GM23338 (cell line): ENCODE measurements around the gene KCNMA1.

ENCODE experiments used
- CREB1 ChIP-seq: fragments of 250-450 bp; sonication (Bioruptor Pico); IDR thresholded peaks from 2 replicates; pipeline ENCODE4 v1.5.0; 2020; ENCODE audit warnings: low read depth, mild to moderate bottlenecking, moderate library complexity
- EZH2 ChIP-seq: fragments of 200-600 bp; sonication (generic); IDR thresholded peaks from one replicate; pipeline ENCODE4 v1.8.0; 2017; ENCODE audit warnings: antibody characterized with exemption, mild to moderate bottlenecking, low read depth; ENCODE audit not compliant: unreplicated experiment
- EZH2phosphoT487 ChIP-seq: fragments of 200-600 bp; sonication (generic); IDR thresholded peaks from one replicate; pipeline ENCODE4 v1.8.1; 2018; ENCODE audit warnings: antibody characterized with exemption; ENCODE audit not compliant: unreplicated experiment
- JUNB ChIP-seq: IDR thresholded peaks from one replicate; pipeline ENCODE4 v1.6.1; 2016; ENCODE audit warnings: antibody characterized with exemption; ENCODE audit not compliant: unreplicated experiment
- POLR2AphosphoS5 ChIP-seq: IDR thresholded peaks from 2 replicates; pipeline ENCODE4 v1.6.1; 2016; ENCODE audit warnings: antibody characterized with exemption, low read depth
- REST ChIP-seq: IDR thresholded peaks from one replicate; pipeline ENCODE4 v1.6.1; 2018; ENCODE audit warnings: antibody characterized with exemption; ENCODE audit not compliant: unreplicated experiment
- TF ChIP-seq, protein P1 (sequence below), 2 experiments: fragments of 200-600 bp in 1 of 2; sonication (generic) in 1 of 2; conservative IDR thresholded peaks; 2 replicates each; pipeline versions ENCODE4 v1.5.1 to v1.6.1; 2016 to 2017; ENCODE audit warnings: antibody characterized with exemption in 2 of 2, low read depth in 2 of 2, mild to moderate bottlenecking in 2 of 2, moderate library complexity in 1 of 2

GRCh38 chr10:77666821-77667220 is 29.2 kb upstream of the KCNMA1 start:
- TF ChIP-seq, protein P1, sequence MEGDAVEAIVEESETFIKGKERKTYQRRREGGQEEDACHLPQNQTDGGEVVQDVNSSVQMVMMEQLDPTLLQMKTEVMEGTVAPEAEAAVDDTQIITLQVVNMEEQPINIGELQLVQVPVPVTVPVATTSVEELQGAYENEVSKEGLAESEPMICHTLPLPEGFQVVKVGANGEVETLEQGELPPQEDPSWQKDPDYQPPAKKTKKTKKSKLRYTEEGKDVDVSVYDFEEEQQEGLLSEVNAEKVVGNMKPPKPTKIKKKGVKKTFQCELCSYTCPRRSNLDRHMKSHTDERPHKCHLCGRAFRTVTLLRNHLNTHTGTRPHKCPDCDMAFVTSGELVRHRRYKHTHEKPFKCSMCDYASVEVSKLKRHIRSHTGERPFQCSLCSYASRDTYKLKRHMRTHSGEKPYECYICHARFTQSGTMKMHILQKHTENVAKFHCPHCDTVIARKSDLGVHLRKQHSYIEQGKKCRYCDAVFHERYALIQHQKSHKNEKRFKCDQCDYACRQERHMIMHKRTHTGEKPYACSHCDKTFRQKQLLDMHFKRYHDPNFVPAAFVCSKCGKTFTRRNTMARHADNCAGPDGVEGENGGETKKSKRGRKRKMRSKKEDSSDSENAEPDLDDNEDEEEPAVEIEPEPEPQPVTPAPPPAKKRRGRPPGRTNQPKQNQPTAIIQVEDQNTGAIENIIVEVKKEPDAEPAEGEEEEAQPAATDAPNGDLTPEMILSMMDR (conservative IDR thresholded peaks at IDR 0.05; ENCODE audit: low read depth in 2 of 2), result no peak
- TF ChIP-seq EZH2phosphoT487 (no peak), EZH2 (no peak), POLR2AphosphoS5 (no peak), JUNB (no peak), REST (no peak), CREB1 (CRISPR knock-in tag) (no peak)
